ENCODE data around the gene HLCS.

Gene HLCS

GRCh38 chr21:36904093-36904666, 62.3 kb downstream of the HLCS start:
- Histone ChIP-seq H3K4me1 (ENCODE audit: low read depth, poor library complexity, severe bottlenecking) (peaks cover 5% of the 10 kb centered on the region), H3K79me2 (ENCODE audit: insufficient read depth, low read depth) (no peaks in the 10 kb centered on the region), H3K36me3 (ENCODE audit: insufficient read depth) (no peaks in the 10 kb centered on the region), H2AFZ (ENCODE audit: low read depth) (no peak overlapping the region), H3K4me2 (no peak overlapping the region), H3K27me3 (ENCODE audit: insufficient read depth, low read depth) (no peaks in the 10 kb centered on the region), H3K27ac (no peak overlapping the region), H3K4me3 (IDR thresholded peaks at IDR 0.05; ENCODE audit: insufficient read depth, low read depth, low read length) (no peak overlapping the region), H4K20me1 (ENCODE audit: insufficient read depth) (no peaks in the 10 kb centered on the region), H3K9ac (no peak overlapping the region)
- TF ChIP-seq CTCF (conservative IDR thresholded peaks at IDR 0.05; ENCODE audit: low read depth, low read length): no peak

- Histone ChIP-seq H3K4me2 (no peak overlapping the region), H4K20me1 (ENCODE audit: insufficient read depth) (no peaks in the 10 kb centered on the region), H2AFZ (ENCODE audit: low read depth) (no peak overlapping the region), H3K9ac (no peak overlapping the region), H3K27me3 (ENCODE audit: insufficient read depth, low read depth) (no peaks in the 10 kb centered on the region), H3K79me2 (ENCODE audit: insufficient read depth, low read depth) (no peaks in the 10 kb centered on the region), H3K27ac (no peak overlapping the region), H3K36me3 (ENCODE audit: insufficient read depth) (no peaks in the 10 kb centered on the region), H3K4me1 (ENCODE audit: low read depth, poor library complexity, severe bottlenecking) (peaks cover 5% of the 10 kb centered on the region), H3K4me3 (IDR thresholded peaks at IDR 0.05; ENCODE audit: insufficient read depth, low read depth, low read length) (no peak overlapping the region)
- no peak for TF ChIP-seq CTCF (conservative IDR thresholded peaks at IDR 0.05; ENCODE audit: low read depth, low read length)
Observed at GRCh38 chr21:36902793-36903192, 63.7 kb downstream of the HLCS start.

GRCh38 chr21:36902331-36902730, 64.1 kb downstream of the HLCS start:
- H3K27me3 ChIP-seq (ENCODE audit: insufficient read depth, low read depth): no peaks in the 10 kb centered on the region
- peaks cover 5% of the 10 kb centered on the region for H3K4me1 ChIP-seq (ENCODE audit: low read depth, poor library complexity, severe bottlenecking)
- H3K4me3 ChIP-seq (IDR thresholded peaks at IDR 0.05; ENCODE audit: insufficient read depth, low read depth, low read length): no peak overlapping the region
- no peaks in the 10 kb centered on the region for H4K20me1 ChIP-seq (ENCODE audit: insufficient read depth)
- H2AFZ ChIP-seq (ENCODE audit: low read depth): no peak overlapping the region
- no peaks in the 10 kb centered on the region for H3K36me3 ChIP-seq (ENCODE audit: insufficient read depth)
- no peak for TF ChIP-seq CTCF (conservative IDR thresholded peaks at IDR 0.05; ENCODE audit: low read depth, low read length)
- no peak overlapping the region for H3K9ac ChIP-seq
- H3K4me2 ChIP-seq: no peak overlapping the region
- no peak overlapping the region for H3K27ac ChIP-seq
- H3K79me2 ChIP-seq (ENCODE audit: insufficient read depth, low read depth): no peaks in the 10 kb centered on the region

- TF ChIP-seq CTCF (conservative IDR thresholded peaks at IDR 0.05; ENCODE audit: low read depth, low read length): no peak
Observed at GRCh38 chr21:36901575-36901974, 64.9 kb downstream of the HLCS start.

More at GRCh38 chr21:36901575-36901974, 64.9 kb downstream of the HLCS start:
- Histone ChIP-seq H3K27ac (no peak overlapping the region), H4K20me1 (ENCODE audit: insufficient read depth) (no peaks in the 10 kb centered on the region), H2AFZ (ENCODE audit: low read depth) (no peak overlapping the region), H3K27me3 (ENCODE audit: insufficient read depth, low read depth) (no peaks in the 10 kb centered on the region), H3K4me1 (ENCODE audit: low read depth, poor library complexity, severe bottlenecking) (peaks cover 5% of the 10 kb centered on the region), H3K4me3 (IDR thresholded peaks at IDR 0.05; ENCODE audit: insufficient read depth, low read depth, low read length) (no peak overlapping the region), H3K9ac (no peak overlapping the region), H3K36me3 (ENCODE audit: insufficient read depth) (no peaks in the 10 kb centered on the region), H3K4me2 (no peak overlapping the region), H3K79me2 (ENCODE audit: insufficient read depth, low read depth) (no peaks in the 10 kb centered on the region)
